HCT116 (cell line): ENCODE data around the gene SRSF3. TPM values are rescaled to one million over a fixed set of nuclear protein-coding genes. Genes with fewer than 3 reads are reported as not detected.

Experiments used
- ATAC-seq: fragments of 200-7000 bp; cut with Tn5 transposase; 2 replicates; pipeline ENCODE4 v1.9.1; 2020; ENCODE audit warnings: mild to moderate bottlenecking, moderate library complexity
- BruUV-seq: library from RNA; stranded (reverse); fragments of 400-500 nt; replicated peaks from 2 replicates; lab custom pipeline; 2021; lab: Mats Ljungman, UMichigan
- CTCF ChIA-PET: fragments of 300-600 bp; sonication (Branson Sonifier 250); formaldehyde crosslinking; loops from one replicate; lab custom pipeline; 2021; ENCODE audit warnings: antibody characterized with exemption; lab: Charles Lee
- POLR2A ChIA-PET: fragments of 300-600, 350-600 bp; sonication (Branson Sonifier 250); formaldehyde crosslinking; loops from one replicate; lab custom pipeline; 2021; ENCODE audit warnings: antibody characterized with exemption; lab: Charles Lee
- RAD21 ChIA-PET, 2 experiments: fragments of 300-600 bp; sonication (Branson Sonifier 250); formaldehyde crosslinking; loops; one replicate each; lab custom pipeline; 2023; ENCODE audit warnings: low total read pairs in 2 of 2; ENCODE audit not compliant: uncharacterized antibody in 2 of 2, unreplicated experiment in 2 of 2, low non-redundant PET in 1 of 2; lab: Charles Lee
- DNase-seq: peaks from one replicate; pipeline ENCODE4 v3.0.0-alpha.2; 2010; ENCODE audit warnings: low read depth, low spot score
- H2AFZ ChIP-seq: fragments of 200-600 bp; shearing (Covaris generic), sonication (generic); 2 replicates; pipeline ENCODE4 v1.6.1; 2017; ENCODE audit warnings: low read depth, mixed run types, mixed read lengths, antibody characterized with exemption, low read length; ENCODE audit not compliant: poor library complexity, severe bottlenecking
- H3K27ac ChIP-seq: 2 replicates; pipeline ENCODE4 v1.5.1; 2012; ENCODE audit warnings: low read depth, low read length
- H3K27me3 ChIP-seq: fragments of 200-600 bp; sonication (generic); 2 replicates; pipeline ENCODE4 v1.6.1; 2016; ENCODE audit warnings: mixed run types, low read length, mixed read lengths; ENCODE audit not compliant: insufficient read depth
- H3K36me3 ChIP-seq, 2 experiments: fragments of 200-500 bp in 1 of 2; fragments of 200-600 bp in 1 of 2; sonication (Bioruptor generic) in 1 of 2; sonication (generic) in 1 of 2; 2 replicates each; pipeline versions ENCODE4 v1.5.1 to v1.6.1; 2014 to 2016; ENCODE audit warnings: low read length in 2 of 2, inconsistent platforms in 1 of 2, mixed read lengths in 1 of 2, mixed run types in 1 of 2; ENCODE audit not compliant: insufficient read depth in 2 of 2, control insufficient read depth in 1 of 2
- H3K4me1 ChIP-seq, 2 experiments: fragments of 200-600 bp in 1 of 2; sonication (generic) in 1 of 2; 2 replicates each; pipeline versions ENCODE4 v1.5.1 to v1.6.1; 2012 to 2017; ENCODE audit warnings: low read length in 2 of 2, inconsistent platforms in 1 of 2, mild to moderate bottlenecking in 1 of 2, mixed read lengths in 1 of 2, mixed run types in 1 of 2, moderate library complexity in 1 of 2; ENCODE audit not compliant: insufficient read depth in 2 of 2, control insufficient read depth in 1 of 2
- H3K4me2 ChIP-seq: fragments of 200-600 bp; sonication (generic); 2 replicates; pipeline ENCODE4 v1.6.1; 2017; ENCODE audit warnings: mixed run types, low read length, mixed read lengths
- H3K4me3 ChIP-seq, 2 experiments: fragments of 200-600 bp in 1 of 2; sonication (generic) in 1 of 2; replicated peaks in 1 of 2; 2 replicates each; pipeline ENCODE4 v1.5.1; 2011 to 2016; ENCODE audit warnings: low read length in 2 of 2, control low read depth in 1 of 2, low read depth in 1 of 2, mild to moderate bottlenecking in 1 of 2, mixed read lengths in 1 of 2, mixed run types in 1 of 2
- H3K79me2 ChIP-seq: fragments of 200-600 bp; sonication (generic); 2 replicates; pipeline ENCODE4 v1.6.1; 2017; ENCODE audit warnings: mild to moderate bottlenecking, mixed run types, low read length, moderate library complexity, mixed read lengths; ENCODE audit not compliant: insufficient read depth
- H3K9ac ChIP-seq: fragments of 200-600 bp; sonication (generic); 2 replicates; pipeline ENCODE4 v1.6.1; 2016; ENCODE audit warnings: low read length, mixed read lengths
- H3K9me2 ChIP-seq: fragments of 200-600 bp; sonication (generic), shearing (Covaris generic); 2 replicates; pipeline ENCODE4 v1.6.1; 2017; ENCODE audit warnings: mixed run types, mild to moderate bottlenecking, moderate library complexity; ENCODE audit not compliant: insufficient read depth
- H3K9me3 ChIP-seq, 2 experiments: fragments of 200-500 bp in 1 of 2; fragments of 200-600 bp in 1 of 2; sonication (Bioruptor generic) in 1 of 2; sonication (generic) in 1 of 2; 2 replicates each; pipeline ENCODE4 v1.6.1; 2014 to 2017; ENCODE audit warnings: low read length in 2 of 2, mixed read lengths in 2 of 2, inconsistent platforms in 1 of 2, low read depth in 1 of 2, mild to moderate bottlenecking in 1 of 2, mixed run types in 1 of 2, moderate library complexity in 1 of 2; ENCODE audit not compliant: control insufficient read depth in 1 of 2, insufficient read depth in 1 of 2
- H4K20me1 ChIP-seq: fragments of 200-600 bp; sonication (generic), shearing (Covaris generic); 2 replicates; pipeline ENCODE4 v1.6.1; 2017; ENCODE audit warnings: mixed run types, mild to moderate bottlenecking, moderate library complexity; ENCODE audit not compliant: insufficient read depth
- CEBPB ChIP-seq: IDR thresholded peaks from 2 replicates; pipeline ENCODE4 v1.6.1; 2012; ENCODE audit warnings: low read depth
- EZH2phosphoT487 ChIP-seq: fragments of 200-600 bp; IDR thresholded peaks from 2 replicates; pipeline ENCODE4 v1.6.1; 2018; ENCODE audit warnings: antibody characterized with exemption, borderline replicate concordance
- POLR2AphosphoS5 ChIP-seq: IDR thresholded peaks from 2 replicates; pipeline ENCODE4 v1.6.1; 2011; ENCODE audit warnings: mild to moderate bottlenecking, low read depth, low read length, moderate library complexity
- TCF7L2 ChIP-seq: IDR thresholded peaks from 2 replicates; pipeline ENCODE4 v1.7.0; 2011; ENCODE audit warnings: borderline replicate concordance, inconsistent platforms; ENCODE audit not compliant: insufficient read depth, insufficient read length; ENCODE audit errors: extremely low read depth
- YY1 ChIP-seq: IDR thresholded peaks from 2 replicates; pipeline ENCODE4 v1.6.1; 2011; ENCODE audit warnings: low read length, low read depth, moderate library complexity, mild to moderate bottlenecking; ENCODE audit not compliant: insufficient replicate concordance; ENCODE audit errors: extremely low read depth
- intact Hi-C: fragments of 100-400 bp; cut with micrococcal nuclease; formaldehyde crosslinking; loops from 2 replicates; pipeline ENCODE4 v1.10.0; 2022
- total RNA-seq: library from RNA; stranded (reverse); gene quantifications from one replicate; pipeline ENCODE4 v1.2.1, GENCODE V29; 2021; ENCODE audit not compliant: unreplicated experiment

SRSF3 gene
- total RNA-seq, 1 experiment from 2014 or later, result 362 TPM

- TF ChIP-seq YY1, result no peak
- no peak for TF ChIP-seq POLR2AphosphoS5
Measured at GRCh38 chr6:36593569-36594028, 563 bp upstream of the SRSF3 start (continued).

GRCh38 chr6:36594816-36595643 lies 868 bp downstream of the SRSF3 start:
- intact Hi-C loops, result loop anchor here (5.0 kb wide), 2 partner anchors 153 to 173 kb away; partner anchors contain the start of genes KCTD20 and PXT1
- ChIA-PET CTCF (no interaction called here), POLR2A (interaction anchor here (1.3 to 1.7 kb wide), 3 partner anchors 15 to 154 kb away, joined by 3 to 5 read pairs (median 3); no protein-coding TSS in a partner anchor), RAD21 (no interaction called here)
- no peaks in the 10 kb centered on the region for H3K27me3 ChIP-seq
- H4K20me1 ChIP-seq, result peaks cover 52% of the 10 kb centered on the region
- no TSS peak for BruUV-seq
- H2AFZ ChIP-seq, result no peak overlapping the region
- H3K4me2 ChIP-seq, result peak overlapping the region; percentile 76
- no peak for DNase-seq
- H3K9me3 ChIP-seq, result no peaks in the 10 kb centered on the region
- peak overlapping the region; percentile 98 for H3K27ac ChIP-seq
- peak overlapping the region; percentile 92 for H3K9ac ChIP-seq
- peaks cover 37 to 50% of the 10 kb centered on the region in 2 experiments for H3K36me3 ChIP-seq
- no peak for ATAC-seq
- no peaks in the 10 kb centered on the region for H3K9me2 ChIP-seq
- peak overlapping the region; percentile 88 for H3K4me3 ChIP-seq
- peaks cover 59% of the 10 kb centered on the region for H3K79me2 ChIP-seq
- TF ChIP-seq POLR2AphosphoS5 (peak; percentile 34; the same call in 1 of the 2 replicates), YY1 (no peak), EZH2phosphoT487 (no peak), TCF7L2 (no peak), CEBPB (0 out of 2 replicates have a peak, but pooled peaks have one; percentile 15)
- peaks cover 12 to 44% of the 10 kb centered on the region in 2 experiments for H3K4me1 ChIP-seq
